SIG-M5 treated with dmso at 0.1 percent for 504 hours (cell line): ENCODE results near the gene CAB39.

Experiments
- DNase-seq: peaks from one replicate; lab custom pipeline; 2025; ENCODE audit not compliant: unreplicated experiment; lab: John Stamatoyannopoulos, UW

The CAB39 gene

GRCh38 chr2:230812033-230812432 is 99.4 kb downstream of the CAB39 start:
- DNase-seq: no peak

DNA sequence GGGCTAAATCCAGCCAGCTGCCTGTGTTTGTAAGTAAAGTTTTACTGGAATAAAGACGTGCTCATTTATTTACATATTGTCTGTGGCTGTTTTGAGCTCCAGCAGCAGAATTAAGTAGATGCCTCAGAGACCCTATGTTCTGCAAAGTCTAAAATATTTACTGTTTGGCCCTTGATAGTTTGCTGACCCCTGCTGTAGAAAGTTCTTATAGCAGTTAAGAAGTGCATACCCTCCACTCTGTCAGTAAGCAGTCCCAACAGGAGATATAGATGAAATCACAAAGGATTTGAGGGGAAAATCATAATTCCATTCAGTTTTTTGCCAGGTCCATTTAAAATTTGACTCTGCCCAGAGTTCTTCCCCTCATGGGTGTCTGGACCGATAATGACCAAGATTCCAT is 102.0 kb downstream of the CAB39 start:
- DNase-seq: peak; percentile 15

DNA sequence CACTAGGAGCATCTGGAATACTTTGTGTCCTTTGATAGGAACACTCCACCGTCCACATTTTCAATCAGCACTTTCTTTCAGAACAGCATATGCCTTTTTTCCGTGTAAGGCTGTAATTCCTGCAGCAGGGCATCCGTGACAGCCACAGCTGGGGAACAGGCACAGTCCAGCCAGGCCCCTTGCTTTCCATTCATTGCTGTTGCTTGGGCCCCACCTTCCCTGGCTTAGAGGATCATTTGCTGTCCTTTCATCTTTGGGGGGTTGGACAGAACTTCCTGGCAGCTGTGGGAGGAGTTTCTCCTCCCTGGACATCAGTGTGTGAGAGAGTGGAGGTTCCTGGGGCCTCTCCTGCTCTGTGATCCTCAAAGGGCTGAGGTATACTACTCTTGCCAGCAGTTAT is 102.4 kb downstream of the CAB39 start:
- DNase-seq: no peak

DNA sequence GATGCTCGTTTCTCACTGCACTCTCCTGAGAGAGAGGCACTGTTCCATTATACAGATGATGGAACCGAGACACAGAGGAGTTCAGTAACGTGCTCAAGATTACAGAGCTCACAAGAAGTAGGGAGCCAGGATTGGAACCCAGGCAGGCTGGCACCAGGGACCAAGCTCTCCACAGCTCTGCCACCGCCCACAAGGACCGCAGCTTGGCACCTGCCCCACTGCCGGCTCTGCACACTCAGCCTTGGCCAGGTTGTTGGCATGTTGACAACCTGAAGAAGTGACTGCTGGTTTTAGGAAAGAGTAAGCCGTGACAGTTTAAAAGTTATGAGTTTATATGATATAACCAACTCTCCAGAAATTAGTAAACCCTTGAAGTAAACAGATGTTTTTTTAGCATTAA is 104.1 kb downstream of the CAB39 start:
- DNase-seq: no peak

GRCh38 chr2:230819433-230819832 is 106.8 kb downstream of the CAB39 start:
- no peak for DNase-seq

DNA sequence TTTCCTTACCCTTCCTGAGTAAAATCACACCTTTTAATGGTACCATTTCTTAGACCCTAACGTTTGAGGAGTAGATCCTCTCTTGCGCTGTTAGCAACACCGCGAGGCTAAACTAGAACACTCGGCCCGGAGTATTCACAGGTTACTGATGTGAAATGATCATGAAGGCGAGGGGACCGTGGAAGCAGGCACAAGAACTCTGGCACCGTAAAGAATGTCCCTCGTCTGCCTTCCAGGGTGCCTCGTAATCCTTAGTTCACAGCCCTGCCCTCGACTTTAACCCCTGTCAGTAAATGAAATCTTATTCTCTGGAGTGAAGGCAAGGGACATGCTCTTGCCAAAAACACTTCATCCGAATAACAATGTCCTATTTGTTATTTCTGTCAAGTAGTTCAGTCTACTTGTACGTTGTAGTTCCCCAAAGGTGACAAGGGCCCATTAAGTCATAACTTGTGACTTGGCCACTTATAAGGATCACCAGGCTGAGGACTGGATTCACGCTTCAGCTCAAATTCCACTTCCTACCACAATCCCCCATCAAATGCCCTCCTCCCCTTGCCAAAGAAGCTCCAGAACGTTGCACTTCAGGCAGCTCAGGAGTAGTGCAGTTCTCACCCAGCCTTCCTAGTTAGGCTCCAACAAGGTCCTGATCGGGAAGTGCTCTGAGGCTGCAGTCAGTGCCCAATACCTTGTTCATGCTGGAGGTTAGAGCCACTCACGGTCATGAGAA is 108.8 kb downstream of the CAB39 start:
- no peak for DNase-seq

DNA sequence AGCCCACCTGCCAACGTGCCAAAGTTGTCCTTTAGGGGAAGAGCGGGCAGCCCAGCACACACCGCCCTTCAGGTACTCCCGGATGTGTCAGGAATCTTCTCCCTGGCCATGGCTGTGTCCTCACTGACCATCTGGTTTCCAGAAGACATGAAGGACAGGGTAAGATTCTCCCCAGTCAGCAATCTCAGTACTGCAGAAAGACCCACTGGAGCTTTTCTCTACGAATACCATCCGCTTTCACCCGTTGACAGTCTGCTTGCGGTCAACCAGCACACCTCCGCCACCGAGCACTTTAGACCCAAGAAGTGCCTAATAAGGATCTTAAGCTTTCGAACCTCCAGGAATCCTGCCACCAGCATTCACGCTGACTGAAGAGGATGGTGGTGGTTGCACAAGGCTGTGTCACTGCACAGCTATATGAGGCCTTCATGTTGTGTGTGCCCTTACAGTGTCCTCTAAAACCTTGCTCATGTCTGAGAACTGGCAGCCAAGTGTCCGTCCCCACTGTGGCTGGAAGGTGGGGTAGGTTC is 109.4 kb downstream of the CAB39 start:
- DNase-seq: no peak

DNA sequence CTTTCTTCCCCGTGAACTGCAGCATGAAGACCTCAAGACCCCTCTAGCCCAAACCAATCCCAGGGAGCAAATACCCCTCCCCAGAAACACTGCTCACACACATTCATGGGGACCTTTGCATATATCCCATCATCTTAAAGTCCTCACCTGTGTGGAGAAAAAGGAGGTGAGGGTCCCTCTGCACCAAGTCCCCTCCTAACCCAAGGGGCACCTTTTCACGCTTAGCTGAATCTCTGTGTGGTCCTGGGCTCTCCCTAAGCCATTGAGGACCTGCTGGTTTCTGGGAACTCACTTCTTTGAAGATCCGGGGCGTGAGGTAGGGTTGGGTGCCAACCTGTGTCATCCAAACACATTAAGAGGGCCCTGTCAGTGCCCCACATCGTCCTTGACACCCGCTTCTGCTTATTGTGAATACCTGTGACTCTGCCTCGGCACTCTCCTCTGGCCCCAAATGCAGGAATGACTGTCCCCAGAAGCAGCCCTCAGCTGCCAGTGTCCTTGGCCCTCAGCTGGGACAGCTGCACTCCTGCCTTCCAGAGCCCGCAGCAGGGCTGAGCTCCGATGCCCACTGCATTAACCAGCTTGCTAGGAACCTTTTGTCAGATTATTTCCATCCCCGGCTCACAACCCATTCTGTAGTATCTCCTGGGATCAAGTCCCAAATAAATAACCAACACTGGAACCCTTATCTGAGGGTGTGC is 110.8 kb downstream of the CAB39 start:
- no peak for DNase-seq

- peak; percentile 88 for DNase-seq
Measured at GRCh38 chr2:230824406-230824978, 111.8 kb downstream of the CAB39 start.

- no peak for DNase-seq
Measured at GRCh38 chr2:230825354-230825753, 112.7 kb downstream of the CAB39 start.

DNA sequence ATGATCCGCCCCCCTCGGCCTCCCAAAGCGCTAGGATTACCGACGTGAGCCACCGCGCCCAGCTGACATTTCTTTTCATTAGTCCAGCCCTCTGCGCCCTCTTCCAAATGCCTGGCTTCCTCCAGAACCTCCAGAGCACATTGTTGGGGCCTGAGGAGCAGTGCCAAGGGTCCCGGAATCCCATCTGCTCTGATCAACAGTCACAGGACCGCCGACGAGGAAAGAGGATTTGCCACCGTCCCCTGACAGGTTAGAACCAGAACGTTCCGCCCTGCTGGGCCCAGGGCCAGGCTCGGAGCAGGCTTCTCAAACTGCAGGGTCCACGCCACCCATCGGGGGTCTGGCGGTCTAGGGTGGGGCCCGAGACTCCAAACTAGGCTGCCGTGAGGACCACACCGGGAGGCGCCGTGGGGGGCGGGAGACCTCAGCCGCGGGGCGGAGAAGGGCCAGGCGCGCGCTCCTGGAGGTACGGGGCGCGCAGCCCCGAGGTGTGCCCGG is 115.2 kb downstream of the CAB39 start:
- no peak for DNase-seq

GRCh38 chr2:230828272-230828961 is 115.8 kb downstream of the CAB39 start:
- no peak for DNase-seq

GRCh38 chr2:230829293-230829692 is 116.7 kb downstream of the CAB39 start:
- no peak for DNase-seq

- DNase-seq: no peak
Measured at GRCh38 chr2:230829959-230830358, 117.3 kb downstream of the CAB39 start.

DNA sequence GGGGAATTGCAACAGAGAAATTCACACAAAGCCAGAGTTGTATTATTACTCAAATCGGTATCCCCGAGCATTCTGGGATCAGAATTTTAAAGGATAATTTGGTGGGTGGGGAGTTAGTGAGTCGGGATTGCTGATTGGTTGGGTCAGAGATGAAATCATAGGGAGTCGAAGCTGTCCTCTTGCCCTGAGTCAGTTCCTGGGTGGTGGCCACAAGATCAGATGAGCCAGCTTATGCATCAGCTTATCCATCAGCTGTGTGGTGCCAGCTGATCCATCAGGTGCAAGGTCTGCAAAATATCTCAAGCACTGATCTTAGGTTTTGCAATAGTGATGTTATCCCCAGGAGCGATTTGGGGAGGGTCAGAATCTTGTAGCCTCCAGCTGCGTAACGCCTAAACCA is 117.8 kb downstream of the CAB39 start:
- DNase-seq: no peak

- DNase-seq: peak; percentile 20
Measured at GRCh38 chr2:230840301-230840700, 127.7 kb downstream of the CAB39 start.

GRCh38 chr2:230842473-230842872 is 129.8 kb downstream of the CAB39 start:
- DNase-seq: no peak

- no peak for DNase-seq
Measured at GRCh38 chr2:230843132-230843531, 130.5 kb downstream of the CAB39 start.

- no peak for DNase-seq
Measured at GRCh38 chr2:230846360-230846759, 133.7 kb downstream of the CAB39 start.

GRCh38 chr2:230847883-230848388 is 135.3 kb downstream of the CAB39 start:
- DNase-seq: peak; percentile 51
